Astrocyte of the spinal cord (primary cell): ENCODE results near the gene PRKAR1B.
"Not testable (repeated sequence)": the region's sequence is repeated elsewhere in the genome, so short reads cannot be mapped to it uniquely, and the experiment has no call there.

Source experiments
- DNase-seq: peaks from one replicate; pipeline ENCODE4 v3.0.0; 2011; ENCODE audit warnings: low read depth, low spot score
- H3K4me3 ChIP-seq: 2 replicates; pipeline ENCODE4 v1.5.1; 2011; ENCODE audit warnings: low read depth, mild to moderate bottlenecking, low read length, moderate library complexity
- in situ Hi-C: cut with HindIII; loops from 2 replicates; pipeline ENCODE4 v1.10.0; 2017; ENCODE audit warnings: low sequenced_read_pairs
- TF ChIP-seq, protein P1 (sequence below): IDR thresholded peaks from 2 replicates; pipeline ENCODE4 v1.5.1; 2012; ENCODE audit warnings: low read depth, mild to moderate bottlenecking, low read length, inconsistent platforms

The PRKAR1B gene

DNA sequence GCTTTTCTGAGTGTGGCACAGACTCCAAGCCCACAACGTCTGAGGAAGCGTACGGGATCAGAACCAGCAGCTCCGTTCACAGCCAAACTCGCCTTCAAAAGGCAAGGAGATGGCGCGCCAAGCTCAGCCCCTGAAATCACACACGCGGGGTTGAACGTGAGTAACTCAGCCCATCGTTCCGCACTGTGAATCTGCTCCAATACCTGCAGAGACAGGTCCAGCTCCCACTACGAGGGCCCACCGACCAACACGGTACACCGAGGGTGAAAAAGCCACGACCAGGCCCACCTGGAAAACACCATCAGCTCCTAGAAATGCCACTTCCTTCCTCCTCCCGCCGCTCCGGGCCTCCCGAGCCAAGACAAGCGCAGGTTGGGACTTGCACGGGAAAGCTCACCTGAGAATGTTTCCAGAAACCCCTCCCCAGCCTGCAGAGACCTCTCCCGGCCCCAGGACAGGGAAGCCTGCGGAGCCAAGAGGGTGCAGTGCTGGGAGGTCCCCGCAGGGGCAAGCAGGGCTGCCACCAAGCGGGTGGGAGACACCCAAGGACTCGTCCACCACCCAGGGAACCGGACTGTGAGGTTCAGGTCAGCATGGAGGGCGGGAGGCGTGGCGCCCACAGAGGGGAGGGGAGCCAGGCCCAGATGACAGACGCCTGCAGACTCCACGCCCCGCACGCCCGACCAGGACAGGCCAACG lies 113.5 kb downstream of the PRKAR1B start:
- TF ChIP-seq, protein P1, sequence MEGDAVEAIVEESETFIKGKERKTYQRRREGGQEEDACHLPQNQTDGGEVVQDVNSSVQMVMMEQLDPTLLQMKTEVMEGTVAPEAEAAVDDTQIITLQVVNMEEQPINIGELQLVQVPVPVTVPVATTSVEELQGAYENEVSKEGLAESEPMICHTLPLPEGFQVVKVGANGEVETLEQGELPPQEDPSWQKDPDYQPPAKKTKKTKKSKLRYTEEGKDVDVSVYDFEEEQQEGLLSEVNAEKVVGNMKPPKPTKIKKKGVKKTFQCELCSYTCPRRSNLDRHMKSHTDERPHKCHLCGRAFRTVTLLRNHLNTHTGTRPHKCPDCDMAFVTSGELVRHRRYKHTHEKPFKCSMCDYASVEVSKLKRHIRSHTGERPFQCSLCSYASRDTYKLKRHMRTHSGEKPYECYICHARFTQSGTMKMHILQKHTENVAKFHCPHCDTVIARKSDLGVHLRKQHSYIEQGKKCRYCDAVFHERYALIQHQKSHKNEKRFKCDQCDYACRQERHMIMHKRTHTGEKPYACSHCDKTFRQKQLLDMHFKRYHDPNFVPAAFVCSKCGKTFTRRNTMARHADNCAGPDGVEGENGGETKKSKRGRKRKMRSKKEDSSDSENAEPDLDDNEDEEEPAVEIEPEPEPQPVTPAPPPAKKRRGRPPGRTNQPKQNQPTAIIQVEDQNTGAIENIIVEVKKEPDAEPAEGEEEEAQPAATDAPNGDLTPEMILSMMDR = no peak
- no peak for DNase-seq
- no peak overlapping the region for H3K4me3 ChIP-seq
- in situ Hi-C loops = no loop called here

DNA sequence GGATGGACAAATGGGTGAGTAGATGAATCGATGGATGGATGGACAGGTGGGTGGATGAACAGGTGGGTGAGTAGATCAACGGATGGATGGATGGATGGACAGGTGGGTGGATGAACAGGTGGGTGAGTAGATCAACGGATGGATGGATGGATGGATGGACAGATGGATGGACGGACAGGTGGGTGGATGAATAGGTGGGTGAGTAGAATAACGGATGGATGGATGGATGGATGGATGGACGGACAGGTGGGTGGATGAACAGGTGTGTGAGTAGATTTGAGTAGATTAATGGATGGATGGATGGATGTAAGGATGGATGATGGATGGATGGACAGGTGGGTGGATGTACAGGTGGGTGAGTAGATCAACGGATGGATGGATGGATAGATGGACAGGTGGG lies 115.2 kb downstream of the PRKAR1B start:
- DNase-seq, H3K4me3 ChIP-seq, in situ Hi-C loops: not testable (repeated sequence)

DNA sequence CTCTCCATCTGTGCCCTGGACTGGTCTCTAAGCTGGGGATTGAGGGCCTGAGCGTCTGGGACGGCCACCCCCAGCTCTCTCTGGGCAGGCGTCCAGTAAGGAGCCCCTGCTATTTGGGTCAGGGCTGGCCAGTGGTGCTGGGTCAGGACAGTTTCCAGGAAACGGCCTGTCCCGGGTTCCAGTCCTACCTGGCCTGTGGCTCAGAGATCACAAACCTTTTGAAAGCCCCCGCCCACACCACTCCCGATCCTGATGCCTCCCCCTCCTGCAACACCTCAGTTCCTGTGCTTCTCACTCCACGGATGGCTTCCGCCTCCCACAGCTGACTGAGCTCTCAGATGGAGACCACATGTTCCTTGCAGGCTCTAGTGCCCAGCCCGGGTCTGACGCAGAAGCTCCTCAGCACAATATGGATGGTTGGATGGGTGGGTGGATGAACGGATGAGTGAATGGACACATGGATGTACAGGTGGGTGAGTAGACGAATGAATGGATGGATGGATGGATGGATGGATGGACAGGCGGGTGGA lies 115.7 kb downstream of the PRKAR1B start:
- in situ Hi-C loops = no loop called here
- TF ChIP-seq, protein P1 = no peak
- H3K4me3 ChIP-seq = no peak overlapping the region
- no peak for DNase-seq

DNA sequence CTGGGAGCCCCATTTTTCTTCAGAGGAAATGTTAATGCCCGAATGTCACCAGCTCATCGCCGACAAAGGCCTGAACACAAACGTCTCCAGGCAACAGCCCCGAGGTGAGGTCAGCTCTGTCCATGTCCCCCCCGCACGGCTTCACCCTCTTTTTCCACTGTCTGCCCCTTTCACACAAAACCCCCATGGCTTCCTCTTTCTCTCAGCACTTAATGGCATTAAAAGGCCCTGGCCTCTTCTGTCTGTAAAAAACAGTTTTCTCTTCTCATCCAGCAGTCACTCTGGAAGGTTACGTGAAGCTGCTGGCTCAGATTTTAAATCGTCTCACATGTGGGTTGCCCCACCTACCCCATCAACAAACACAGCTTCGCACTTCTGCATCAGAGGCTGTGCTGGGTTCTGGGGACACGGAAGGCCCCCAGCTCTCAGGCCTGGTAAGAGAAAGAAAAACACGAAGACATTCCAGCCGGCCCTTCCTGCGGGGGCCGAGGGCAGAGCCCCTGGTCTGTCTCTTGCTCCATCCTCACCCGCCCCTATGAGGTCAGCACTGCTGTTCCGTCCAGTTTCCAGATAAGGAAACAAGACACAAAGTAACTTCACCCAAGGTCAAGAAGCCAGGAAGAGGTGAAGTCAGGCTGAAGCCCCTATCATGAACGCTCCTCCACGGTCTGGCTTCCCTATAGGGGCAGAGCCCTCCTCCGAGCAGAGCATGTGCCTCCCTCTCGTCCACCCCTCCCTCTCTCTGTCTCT lies 116.4 kb downstream of the PRKAR1B start:
- DNase-seq = peak; percentile 75
- no peak overlapping the region for H3K4me3 ChIP-seq
- in situ Hi-C loops = no loop called here
- TF ChIP-seq, protein P1 = no peak

DNA sequence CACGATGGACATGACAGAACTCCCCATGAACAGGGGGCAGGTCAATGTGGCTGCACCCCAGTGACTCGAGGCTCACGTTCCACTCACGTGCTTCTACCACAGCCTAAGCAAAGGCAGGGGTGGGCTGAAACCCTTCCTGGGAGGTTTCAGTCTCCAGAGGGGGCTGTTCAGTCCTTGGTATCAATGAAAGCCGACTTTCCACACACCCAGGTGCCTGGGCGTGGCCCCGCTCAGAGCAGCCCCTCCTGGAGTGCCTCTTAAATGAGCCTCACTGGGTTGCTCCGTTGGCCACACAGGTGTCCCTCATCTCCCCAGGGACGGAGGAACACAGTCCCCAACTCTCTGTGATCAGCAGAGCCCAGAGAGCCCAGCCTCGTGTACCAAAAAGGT lies 116.9 kb downstream of the PRKAR1B start:
- TF ChIP-seq, protein P1 = no peak
- in situ Hi-C loops = no loop called here
- no peak for DNase-seq
- no peak overlapping the region for H3K4me3 ChIP-seq

DNA sequence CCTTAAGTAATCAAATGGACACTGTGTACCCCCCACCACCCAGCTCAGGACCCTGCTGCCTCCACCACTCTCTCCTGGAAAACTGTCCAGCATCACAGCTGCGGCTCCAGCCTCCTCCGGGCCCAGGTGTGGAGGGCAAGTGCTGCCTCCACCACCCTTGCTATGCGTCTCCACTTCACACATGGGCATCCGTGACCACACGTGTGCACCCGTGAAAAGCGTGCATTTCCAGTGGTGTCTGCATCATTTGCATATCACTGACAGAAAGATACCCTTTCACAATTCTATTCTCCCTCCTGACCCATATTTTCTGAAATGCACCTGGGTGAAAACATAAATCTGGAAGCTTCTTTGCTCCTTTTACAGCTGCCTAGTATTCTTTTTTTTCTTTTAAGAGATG lies 117.7 kb downstream of the PRKAR1B start:
- in situ Hi-C loops = no loop called here
- DNase-seq = no peak
- TF ChIP-seq, protein P1 = no peak

DNA sequence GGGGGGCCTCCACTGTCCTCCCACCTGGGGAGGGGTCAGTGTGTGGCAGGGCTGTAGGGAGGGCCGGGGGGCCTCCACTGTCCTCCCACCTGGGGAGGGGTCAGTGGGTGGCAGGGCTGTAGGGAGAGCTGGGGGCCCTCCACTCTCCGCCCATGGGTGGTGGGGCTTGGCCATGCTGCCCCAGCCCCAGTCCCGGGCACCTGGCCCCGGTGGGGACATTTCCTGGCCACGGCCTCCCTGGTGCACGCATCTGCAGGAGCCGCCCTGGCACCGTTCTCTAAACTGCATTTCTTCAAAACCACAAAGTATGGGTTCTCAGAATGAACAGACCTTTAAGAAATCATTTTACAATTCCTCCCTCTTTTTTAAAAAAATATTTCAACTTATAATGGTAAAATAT lies 118.1 kb downstream of the PRKAR1B start:
- TF ChIP-seq, protein P1 = no peak
- DNase-seq = peak; percentile 12
- no peak overlapping the region for H3K4me3 ChIP-seq
- in situ Hi-C loops = no loop called here

More for the DNA sequence above, 117.7 kb downstream of the PRKAR1B start:
- no peak overlapping the region for H3K4me3 ChIP-seq
